ENCODE data around the gene TULP1. TPM values are rescaled to one million over a fixed set of nuclear protein-coding genes. Genes with fewer than 3 reads are reported as not detected.

Gene TULP1
- total RNA-seq, 2 donors from 2014 or later: not detected

DNA sequence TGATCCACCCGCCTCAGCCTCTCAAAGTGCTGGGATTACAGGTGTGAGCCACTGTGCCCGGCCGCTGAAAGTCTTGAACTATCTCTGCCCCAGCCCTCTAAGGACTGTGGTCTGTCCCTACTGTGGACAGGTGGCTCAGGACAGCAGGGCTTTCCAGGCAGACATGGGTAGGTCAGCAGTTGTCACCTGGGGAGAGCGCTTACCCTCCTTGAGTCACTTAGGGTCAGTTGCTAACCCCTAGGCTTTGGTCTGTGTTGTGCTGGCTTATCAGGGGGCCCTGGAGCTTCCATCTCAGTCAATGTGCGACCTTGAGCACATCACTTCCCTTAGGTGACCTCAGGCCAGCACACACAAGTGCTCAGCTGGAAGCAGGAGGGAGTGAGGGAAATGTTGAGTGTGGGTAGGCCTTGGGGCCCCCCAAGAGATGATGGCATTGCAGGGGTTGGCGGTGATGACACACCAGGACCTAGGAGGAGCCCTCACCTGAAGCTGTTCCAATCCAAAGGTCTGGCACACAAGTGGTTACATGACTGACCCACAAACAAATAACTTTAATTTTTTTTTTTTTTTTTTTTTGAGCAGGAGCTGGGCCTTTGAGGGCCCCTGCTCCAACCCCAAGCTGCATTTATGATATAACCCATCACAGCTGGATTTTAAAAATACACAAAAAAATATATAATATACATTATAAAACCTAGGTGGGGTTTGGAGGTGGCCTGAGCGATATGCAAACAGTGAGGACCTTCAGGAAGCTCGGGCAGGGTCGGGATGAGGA lies 39.4 kb downstream of the TULP1 start:
- intact Hi-C loops (cut with DNase I): no loop called here
- DNase-seq (ENCODE audit: low spot score): no peak

- intact Hi-C loops (cut with DNase I): no loop called here
- DNase-seq (ENCODE audit: low spot score): no peak
Observed at GRCh38 chr6:35471836-35472345, 40.8 kb downstream of the TULP1 start.

DNA sequence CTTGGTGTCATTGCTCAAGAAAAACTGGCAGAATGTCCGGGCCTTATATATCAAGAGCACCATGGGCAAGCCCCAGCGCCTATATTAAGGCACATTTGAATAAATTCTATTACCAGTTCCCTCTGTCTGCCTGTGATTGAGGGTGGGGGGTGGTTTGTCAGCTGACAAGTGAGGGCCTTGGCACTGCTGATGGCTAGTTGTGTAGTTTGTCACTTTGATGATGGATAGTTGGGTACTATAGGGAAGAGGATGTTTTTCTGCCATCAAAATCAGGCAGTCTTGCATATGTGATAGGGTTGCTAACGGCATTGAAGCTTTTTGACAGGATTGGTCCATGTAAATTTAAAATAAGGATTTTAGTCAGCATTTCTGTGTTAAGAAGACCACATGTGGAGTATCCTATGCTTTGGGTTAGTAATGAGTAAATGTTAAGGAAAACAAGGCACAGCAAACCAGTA lies 42.0 kb downstream of the TULP1 start:
- intact Hi-C loops (cut with DNase I): no loop called here
- DNase-seq (ENCODE audit: low spot score): no peak

- intact Hi-C loops (cut with DNase I): no loop called here
- no peak for DNase-seq (ENCODE audit: low spot score)
Observed at GRCh38 chr6:35469751-35470662, 42.7 kb downstream of the TULP1 start.

GRCh38 chr6:35468980-35469750 lies 43.5 kb downstream of the TULP1 start:
- DNase-seq (ENCODE audit: low spot score): peak; percentile 82
- intact Hi-C loops (cut with DNase I): no loop called here

DNA sequence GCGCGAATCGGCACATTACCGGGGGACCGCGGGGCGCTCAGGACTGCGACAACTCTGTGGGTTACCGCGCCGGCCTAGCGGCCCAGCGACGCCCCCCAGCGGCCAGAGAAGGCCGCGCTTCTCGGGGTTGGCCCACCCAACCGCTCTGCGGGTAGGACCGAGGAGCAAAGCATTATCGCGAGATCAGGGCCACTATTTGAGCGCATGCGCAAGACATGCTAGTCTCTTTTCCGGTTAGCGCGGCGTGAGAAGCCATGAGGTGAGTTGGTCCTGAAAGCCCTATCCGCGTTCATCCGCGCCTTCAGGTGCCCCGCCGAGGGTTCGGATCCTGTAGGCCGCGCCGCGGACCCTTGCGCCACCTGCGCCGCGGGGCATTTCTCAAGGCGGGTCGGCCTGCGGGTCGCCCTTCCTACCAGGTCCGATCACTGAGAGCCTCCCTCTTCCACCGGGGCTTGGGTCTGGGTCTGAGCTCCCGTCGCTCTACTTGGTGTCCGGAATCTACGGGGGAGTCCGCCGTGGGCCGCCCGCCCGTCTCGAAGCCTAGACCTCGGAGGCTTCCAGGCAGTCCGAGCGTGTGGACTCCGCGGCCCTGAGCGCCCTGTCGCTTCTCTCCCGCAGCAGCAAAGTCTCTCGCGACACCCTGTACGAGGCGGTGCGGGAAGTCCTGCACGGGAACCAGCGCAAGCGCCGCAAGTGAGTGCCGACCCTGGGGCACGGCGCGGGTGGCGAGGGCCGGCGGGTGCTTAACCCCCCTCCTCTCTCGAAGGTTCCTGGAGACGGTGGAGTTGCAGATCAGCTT lies 44.3 kb downstream of the TULP1 start, which contains the start of gene RPL10A:
Gene RPL10A (plus strand): TSS at position 221 of the 799 bp plus-strand sequence. CDS start 34 bp downstream, at position 255.
- intact Hi-C loops (cut with DNase I): no loop called here
- DNase-seq (ENCODE audit: low spot score): peak; percentile 98

- intact Hi-C loops (cut with DNase I): no loop called here
Observed at GRCh38 chr6:35465646-35466045, 47.0 kb downstream of the TULP1 start.

GRCh38 chr6:35463292-35463691 lies 49.4 kb downstream of the TULP1 start:
- intact Hi-C loops (cut with DNase I): no loop called here
- no peak for DNase-seq (ENCODE audit: low spot score)

More at GRCh38 chr6:35465646-35466045, 47.0 kb downstream of the TULP1 start:
- DNase-seq (ENCODE audit: low spot score): no peak

DNA sequence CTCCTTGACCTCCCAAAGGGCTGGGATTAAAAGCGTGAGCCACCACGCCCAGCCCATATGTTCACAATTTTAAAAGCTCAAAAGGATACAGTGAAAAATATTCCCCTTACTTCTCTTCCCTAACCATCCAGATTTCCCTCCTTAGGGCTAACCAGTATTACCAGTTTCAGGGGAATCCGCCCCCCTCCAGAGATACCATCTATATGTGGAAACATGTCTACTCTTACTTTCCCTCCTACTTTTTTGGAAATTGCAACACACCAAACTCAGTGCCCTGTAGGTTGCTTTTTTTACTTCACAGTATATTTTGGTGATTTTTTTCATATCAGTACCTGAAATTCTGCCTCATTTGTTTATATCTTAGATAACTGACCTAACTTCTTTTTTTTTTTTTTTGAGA lies 51.4 kb downstream of the TULP1 start:
- intact Hi-C loops (cut with DNase I): no loop called here
- DNase-seq (ENCODE audit: low spot score): no peak

DNA sequence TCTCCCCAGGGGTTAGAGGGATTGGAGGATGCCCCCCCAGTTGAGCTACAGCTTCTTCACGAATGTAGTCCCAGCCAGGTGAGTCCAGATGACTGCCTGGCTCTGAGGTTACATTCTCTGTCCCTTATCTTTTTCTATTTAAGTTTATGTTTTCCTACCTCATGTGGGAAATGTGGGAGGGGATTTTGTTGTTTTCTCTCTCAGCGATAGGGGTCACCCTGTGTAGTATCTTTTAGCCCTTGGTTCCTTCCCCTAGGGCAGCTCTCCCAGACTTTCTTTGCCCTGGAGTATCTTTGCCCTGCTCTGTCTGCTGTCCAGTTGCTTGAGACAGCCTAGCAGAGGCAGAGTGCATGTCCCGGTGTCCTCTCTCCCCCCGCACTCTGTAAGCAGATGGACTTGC lies 54.8 kb downstream of the TULP1 start:
- DNase-seq (ENCODE audit: low spot score): no peak
- intact Hi-C loops (cut with DNase I): no loop called here

GRCh38 chr6:35454391-35455110 lies 58.1 kb downstream of the TULP1 start:
- no peak for DNase-seq (ENCODE audit: low spot score)
- intact Hi-C loops (cut with DNase I): no loop called here

- no peak for DNase-seq (ENCODE audit: low spot score)
Observed at GRCh38 chr6:35453236-35453635, 59.5 kb downstream of the TULP1 start.

GRCh38 chr6:35452183-35453090 lies 60.3 kb downstream of the TULP1 start, which contains the start of gene FANCE:
TSS of gene FANCE (plus strand) at chr6:35452338. CDS start at chr6:35452546, 208 bp downstream.
- intact Hi-C loops (cut with DNase I): no loop called here
- DNase-seq (ENCODE audit: low spot score): peak; percentile 98

More at GRCh38 chr6:35453236-35453635, 59.5 kb downstream of the TULP1 start:
- intact Hi-C loops (cut with DNase I): no loop called here

DNA sequence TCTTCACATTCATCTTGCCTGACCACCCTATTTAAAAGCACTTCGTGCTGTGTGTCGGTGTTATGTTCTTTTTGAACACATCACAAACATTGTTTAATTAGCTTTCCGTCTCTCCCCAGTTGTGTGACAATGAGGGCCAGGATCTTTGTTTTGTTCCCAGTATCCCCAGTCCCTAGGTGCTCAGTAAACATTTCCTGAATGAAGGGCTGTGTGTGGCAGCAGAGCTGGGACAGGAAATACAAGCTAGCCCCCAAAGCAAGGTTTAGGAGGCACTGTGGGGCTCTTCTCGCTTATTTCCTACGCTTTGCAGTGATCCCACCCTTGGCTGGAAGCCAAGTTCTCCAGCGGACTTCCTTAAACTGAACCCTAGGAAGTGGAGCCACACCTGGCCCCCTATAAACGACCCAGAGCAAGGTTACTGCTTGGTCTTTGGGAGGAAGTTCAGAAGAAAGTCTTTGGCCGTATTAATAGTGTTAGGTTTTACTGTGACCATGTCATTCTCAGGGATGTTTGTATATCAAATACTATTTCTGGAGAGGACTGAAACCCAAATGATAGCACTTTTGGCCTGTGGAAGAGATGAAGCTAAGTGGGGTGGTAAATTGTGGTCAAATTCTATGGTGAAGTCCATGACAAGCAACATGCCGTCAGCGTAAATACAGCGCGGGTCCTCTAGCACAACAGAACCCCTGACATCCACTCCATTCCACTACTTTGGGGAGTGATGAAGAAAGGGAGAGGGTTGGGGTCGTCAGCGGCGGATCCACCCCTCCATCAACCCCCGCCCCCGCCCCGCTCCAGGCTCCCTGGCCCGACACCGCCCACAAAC lies 61.1 kb downstream of the TULP1 start:
- no peak for DNase-seq (ENCODE audit: low spot score)
- intact Hi-C loops (cut with DNase I): loop anchor here in 1 of 2 donors (2.0 kb wide), 1 partner anchor 71 kb away; no protein-coding TSS in a partner anchor

GRCh38 chr6:35449287-35449881 lies 63.3 kb downstream of the TULP1 start:
- intact Hi-C loops (cut with DNase I): no loop called here
- DNase-seq (ENCODE audit: low spot score): no peak
